ENCODE results near the gene SEC24D.

GRCh38 chr4:118716304-118716703 lies 119.6 kb downstream of the SEC24D start:
- TF ChIP-seq POLR2AphosphoS5 (IDR thresholded peaks at IDR 0.05; ENCODE audit: low read depth, low read length) (no peak), CTCF (IDR thresholded peaks at IDR 0.05) (no peak), REST (IDR thresholded peaks at IDR 0.05; ENCODE audit: insufficient read depth in 1 of 2, low read depth in 2 of 2, low read length in 1 of 2) (no peak), TCF7L2 (IDR thresholded peaks at IDR 0.05; ENCODE audit: low read depth, low read length) (no peak)

Data from Panc1 (cell line).